HepG2 (cell line): ENCODE data around the gene ZNF575. TPM values are rescaled to one million over a fixed set of nuclear protein-coding genes. Genes with fewer than 3 reads are reported as not detected.

Experiments used
- FOSL1 ChIP-seq: sonication (generic); formaldehyde crosslinking; IDR thresholded peaks from 2 replicates; pipeline ENCODE4 v1.9.0; 2021; ENCODE audit warnings: missing genetic modification reagents, borderline replicate concordance
- HNRNPUL1 ChIP-seq: fragments of 200-400 bp; formaldehyde crosslinking; IDR thresholded peaks from 2 replicates; pipeline ENCODE4 v1.6.1; 2017; ENCODE audit warnings: low read depth, mild to moderate bottlenecking, low read length, moderate library complexity
- KLF13 ChIP-seq: sonication (generic); formaldehyde crosslinking; IDR thresholded peaks from 2 replicates; pipeline ENCODE4 v1.4.0; 2020; ENCODE audit warnings: mild to moderate bottlenecking, missing genetic modification reagents
- NR1H2 ChIP-seq: sonication (generic); formaldehyde crosslinking; IDR thresholded peaks from 2 replicates; pipeline ENCODE4 v1.8.1; 2022; ENCODE audit warnings: low read depth, missing genetic modification reagents, borderline replicate concordance
- RORA ChIP-seq: sonication (generic); formaldehyde crosslinking; IDR thresholded peaks from 2 replicates; pipeline ENCODE4 v1.5.0; 2020; ENCODE audit warnings: mild to moderate bottlenecking, missing genetic modification reagents, moderate library complexity
- TCF7L2 ChIP-seq: IDR thresholded peaks from 2 replicates; pipeline ENCODE4 v1.6.1; 2011; ENCODE audit warnings: mild to moderate bottlenecking, low read depth, low read length, moderate library complexity
- YY1 ChIP-seq: IDR thresholded peaks from 2 replicates; pipeline ENCODE4 v1.6.1; 2011; ENCODE audit warnings: low read length, low read depth, moderate library complexity, mild to moderate bottlenecking; ENCODE audit not compliant: insufficient read depth, insufficient replicate concordance
- ZMYM2 ChIP-seq: sonication (generic); formaldehyde crosslinking; IDR thresholded peaks from 2 replicates; pipeline ENCODE4 v1.8.0; 2022; ENCODE audit warnings: mild to moderate bottlenecking, missing genetic modification reagents
- ZNF10 ChIP-seq: sonication (generic); formaldehyde crosslinking; IDR thresholded peaks from 2 replicates; pipeline ENCODE4 v1.4.0; 2020; ENCODE audit warnings: mild to moderate bottlenecking, low read depth, missing genetic modification reagents, borderline replicate concordance
- ZNF207 ChIP-seq: fragments of 450-650 bp; IDR thresholded peaks from 2 replicates; pipeline ENCODE4 v1.6.1; 2016; ENCODE audit warnings: antibody characterized with exemption, borderline replicate concordance
- ZNF550 ChIP-seq: sonication (generic); formaldehyde crosslinking; IDR thresholded peaks from 2 replicates; pipeline ENCODE4 v1.4.0; 2020; ENCODE audit warnings: mild to moderate bottlenecking, missing genetic modification reagents, borderline replicate concordance
- ZNF572 ChIP-seq: sonication (generic); formaldehyde crosslinking; IDR thresholded peaks from 2 replicates; pipeline ENCODE4 v1.5.1; 2020; ENCODE audit warnings: mild to moderate bottlenecking, missing genetic modification reagents
- ZNF674 ChIP-seq: sonication (generic); formaldehyde crosslinking; IDR thresholded peaks from 2 replicates; pipeline ENCODE4 v1.5.0; 2020; ENCODE audit warnings: low read depth, mild to moderate bottlenecking, missing genetic modification reagents
- ZNF703 ChIP-seq: sonication (generic); formaldehyde crosslinking; IDR thresholded peaks from 2 replicates; pipeline ENCODE4 v1.5.1; 2020; ENCODE audit warnings: missing genetic modification reagents, mild to moderate bottlenecking, moderate library complexity, borderline replicate concordance
- ZNF792 ChIP-seq: IDR thresholded peaks from 2 replicates; pipeline ENCODE4 v1.6.1; 2016
- polyA plus RNA-seq, 8 experiments: library from polyadenylated mRNA; depleted of rRNA in 3 of 8; stranded (reverse) in 7 of 8; unstranded in 1 of 8; fragments of >200 nt; fragmentation: Illumina TruSeq in 4 of 8; extraction: Trizol in 4 of 8; gene quantifications; 2 replicates each; pipeline versions ENCODE4 v1.2.1 to v1.2.3, GENCODE V29; 2011 to 2016; ENCODE audit warnings: low read depth in 4 of 8, missing spikeins in 1 of 8, mixed read lengths in 1 of 8; ENCODE audit not compliant: insufficient read depth in 1 of 8
- total RNA-seq, 5 experiments: library from RNA; depleted of rRNA; stranded (reverse); fragments of >200 nt; fragmentation: Illumina TruSeq; extraction: Trizol; gene quantifications; 2 replicates each; pipeline ENCODE4 v1.2.3, GENCODE V29; 2016; ENCODE audit warnings: low read depth in 1 of 5
- TF ChIP-seq, protein P1 (sequence below): sonication (generic); formaldehyde crosslinking; IDR thresholded peaks from 2 replicates; pipeline ENCODE4 v1.8.0; 2022; ENCODE audit warnings: missing genetic modification reagents, mild to moderate bottlenecking, borderline replicate concordance
- TF ChIP-seq, protein P2 (sequence below): IDR thresholded peaks from 2 replicates; pipeline ENCODE4 v1.6.1; 2016; ENCODE audit warnings: low read depth, missing genetic modification reagents, missing compliant biosample characterization
- TF ChIP-seq, protein P3 (sequence below): sonication (generic); formaldehyde crosslinking; IDR thresholded peaks from 2 replicates; pipeline ENCODE4 v1.4.0; 2020; ENCODE audit warnings: missing genetic modification reagents
- TF ChIP-seq, protein P4 (sequence below): sonication (generic); formaldehyde crosslinking; IDR thresholded peaks from 2 replicates; pipeline ENCODE4 v1.5.0; 2020; ENCODE audit warnings: mild to moderate bottlenecking, low read depth, missing genetic modification reagents, borderline replicate concordance

The ZNF575 gene
- total and polyA plus RNA-seq, 2 of the 13 experiments (the other 11 are each of a cell fraction or from before 2014, with no cell fraction given) = 0.17 to 0.27 TPM

DNA sequence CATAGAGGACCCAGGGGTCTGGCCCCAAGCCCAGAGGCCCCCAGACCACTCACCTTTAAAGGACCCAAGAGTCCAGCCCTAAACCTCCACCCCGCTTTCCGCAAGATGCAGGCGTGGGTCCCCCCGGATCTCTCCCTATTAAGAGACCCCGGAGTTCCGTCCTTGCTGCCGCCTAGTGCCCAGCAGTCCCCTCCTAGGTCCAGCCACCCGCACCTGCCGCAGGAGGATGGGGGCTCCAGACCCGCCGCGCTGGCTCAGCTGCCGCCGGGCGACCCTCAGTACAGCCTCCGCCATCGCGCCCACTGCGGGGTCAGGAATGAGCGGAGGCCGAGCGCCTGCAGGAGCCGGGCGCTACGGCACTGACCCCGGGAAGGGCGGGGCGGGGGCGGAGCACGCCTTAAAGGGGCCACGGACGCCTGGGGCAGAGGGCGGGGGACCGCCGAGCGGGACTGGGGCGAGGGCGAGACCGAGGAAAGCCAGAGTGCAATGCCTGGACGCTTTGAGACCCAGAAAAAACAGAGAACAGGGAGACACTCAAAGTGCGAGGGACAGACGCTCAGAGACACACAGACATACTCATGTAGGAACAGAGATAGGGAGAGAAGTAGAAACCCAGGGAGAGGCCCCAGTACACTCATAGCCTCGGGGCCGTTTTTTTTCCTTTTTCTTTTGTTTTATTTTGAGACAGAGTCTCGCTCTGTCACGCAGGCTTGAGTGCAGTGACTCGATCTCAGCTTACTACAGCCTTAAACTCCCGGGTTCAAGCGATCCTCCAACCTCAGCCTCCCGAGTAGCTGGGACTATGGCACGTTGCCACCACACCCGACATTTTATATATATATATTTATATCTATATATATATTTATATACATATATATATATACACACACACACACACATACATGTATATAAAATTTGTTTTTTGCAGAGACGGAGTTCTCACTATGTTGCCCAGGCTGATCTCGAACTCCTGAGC, 5.8 kb upstream of the ZNF575 start, which contains the start of gene ETHE1 (continued):
- TF ChIP-seq ZNF674 (CRISPR knock-in tag) (no peak), NR1H2 (CRISPR knock-in tag) (no peak), YY1 (peak; percentile 78), ZNF792 (peak; percentile 77), ZNF572 (CRISPR knock-in tag) (0 out of 2 replicates have a peak, but pooled peaks have one; percentile 44), TCF7L2 (no peak), ZNF10 (CRISPR knock-in tag) (no peak), HNRNPUL1 (no peak), ZNF703 (CRISPR knock-in tag) (no peak), ZNF550 (CRISPR knock-in tag) (peak; percentile 77; the same call in 1 of the 2 replicates), ZNF207 (no peak), RORA (CRISPR knock-in tag) (no peak), ZMYM2 (CRISPR knock-in tag) (no peak), KLF13 (no peak), FOSL1 (CRISPR knock-in tag) (no peak)
- TF ChIP-seq, protein P1, sequence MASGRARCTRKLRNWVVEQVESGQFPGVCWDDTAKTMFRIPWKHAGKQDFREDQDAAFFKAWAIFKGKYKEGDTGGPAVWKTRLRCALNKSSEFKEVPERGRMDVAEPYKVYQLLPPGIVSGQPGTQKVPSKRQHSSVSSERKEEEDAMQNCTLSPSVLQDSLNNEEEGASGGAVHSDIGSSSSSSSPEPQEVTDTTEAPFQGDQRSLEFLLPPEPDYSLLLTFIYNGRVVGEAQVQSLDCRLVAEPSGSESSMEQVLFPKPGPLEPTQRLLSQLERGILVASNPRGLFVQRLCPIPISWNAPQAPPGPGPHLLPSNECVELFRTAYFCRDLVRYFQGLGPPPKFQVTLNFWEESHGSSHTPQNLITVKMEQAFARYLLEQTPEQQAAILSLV (CRISPR knock-in tag) = no peak; the same call in 1 of the 2 replicates
- TF ChIP-seq, protein P2, sequence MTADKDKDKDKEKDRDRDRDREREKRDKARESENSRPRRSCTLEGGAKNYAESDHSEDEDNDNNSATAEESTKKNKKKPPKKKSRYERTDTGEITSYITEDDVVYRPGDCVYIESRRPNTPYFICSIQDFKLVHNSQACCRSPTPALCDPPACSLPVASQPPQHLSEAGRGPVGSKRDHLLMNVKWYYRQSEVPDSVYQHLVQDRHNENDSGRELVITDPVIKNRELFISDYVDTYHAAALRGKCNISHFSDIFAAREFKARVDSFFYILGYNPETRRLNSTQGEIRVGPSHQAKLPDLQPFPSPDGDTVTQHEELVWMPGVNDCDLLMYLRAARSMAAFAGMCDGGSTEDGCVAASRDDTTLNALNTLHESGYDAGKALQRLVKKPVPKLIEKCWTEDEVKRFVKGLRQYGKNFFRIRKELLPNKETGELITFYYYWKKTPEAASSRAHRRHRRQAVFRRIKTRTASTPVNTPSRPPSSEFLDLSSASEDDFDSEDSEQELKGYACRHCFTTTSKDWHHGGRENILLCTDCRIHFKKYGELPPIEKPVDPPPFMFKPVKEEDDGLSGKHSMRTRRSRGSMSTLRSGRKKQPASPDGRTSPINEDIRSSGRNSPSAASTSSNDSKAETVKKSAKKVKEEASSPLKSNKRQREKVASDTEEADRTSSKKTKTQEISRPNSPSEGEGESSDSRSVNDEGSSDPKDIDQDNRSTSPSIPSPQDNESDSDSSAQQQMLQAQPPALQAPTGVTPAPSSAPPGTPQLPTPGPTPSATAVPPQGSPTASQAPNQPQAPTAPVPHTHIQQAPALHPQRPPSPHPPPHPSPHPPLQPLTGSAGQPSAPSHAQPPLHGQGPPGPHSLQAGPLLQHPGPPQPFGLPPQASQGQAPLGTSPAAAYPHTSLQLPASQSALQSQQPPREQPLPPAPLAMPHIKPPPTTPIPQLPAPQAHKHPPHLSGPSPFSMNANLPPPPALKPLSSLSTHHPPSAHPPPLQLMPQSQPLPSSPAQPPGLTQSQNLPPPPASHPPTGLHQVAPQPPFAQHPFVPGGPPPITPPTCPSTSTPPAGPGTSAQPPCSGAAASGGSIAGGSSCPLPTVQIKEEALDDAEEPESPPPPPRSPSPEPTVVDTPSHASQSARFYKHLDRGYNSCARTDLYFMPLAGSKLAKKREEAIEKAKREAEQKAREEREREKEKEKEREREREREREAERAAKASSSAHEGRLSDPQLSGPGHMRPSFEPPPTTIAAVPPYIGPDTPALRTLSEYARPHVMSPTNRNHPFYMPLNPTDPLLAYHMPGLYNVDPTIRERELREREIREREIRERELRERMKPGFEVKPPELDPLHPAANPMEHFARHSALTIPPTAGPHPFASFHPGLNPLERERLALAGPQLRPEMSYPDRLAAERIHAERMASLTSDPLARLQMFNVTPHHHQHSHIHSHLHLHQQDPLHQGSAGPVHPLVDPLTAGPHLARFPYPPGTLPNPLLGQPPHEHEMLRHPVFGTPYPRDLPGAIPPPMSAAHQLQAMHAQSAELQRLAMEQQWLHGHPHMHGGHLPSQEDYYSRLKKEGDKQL = no peak
- TF ChIP-seq, protein P3, sequence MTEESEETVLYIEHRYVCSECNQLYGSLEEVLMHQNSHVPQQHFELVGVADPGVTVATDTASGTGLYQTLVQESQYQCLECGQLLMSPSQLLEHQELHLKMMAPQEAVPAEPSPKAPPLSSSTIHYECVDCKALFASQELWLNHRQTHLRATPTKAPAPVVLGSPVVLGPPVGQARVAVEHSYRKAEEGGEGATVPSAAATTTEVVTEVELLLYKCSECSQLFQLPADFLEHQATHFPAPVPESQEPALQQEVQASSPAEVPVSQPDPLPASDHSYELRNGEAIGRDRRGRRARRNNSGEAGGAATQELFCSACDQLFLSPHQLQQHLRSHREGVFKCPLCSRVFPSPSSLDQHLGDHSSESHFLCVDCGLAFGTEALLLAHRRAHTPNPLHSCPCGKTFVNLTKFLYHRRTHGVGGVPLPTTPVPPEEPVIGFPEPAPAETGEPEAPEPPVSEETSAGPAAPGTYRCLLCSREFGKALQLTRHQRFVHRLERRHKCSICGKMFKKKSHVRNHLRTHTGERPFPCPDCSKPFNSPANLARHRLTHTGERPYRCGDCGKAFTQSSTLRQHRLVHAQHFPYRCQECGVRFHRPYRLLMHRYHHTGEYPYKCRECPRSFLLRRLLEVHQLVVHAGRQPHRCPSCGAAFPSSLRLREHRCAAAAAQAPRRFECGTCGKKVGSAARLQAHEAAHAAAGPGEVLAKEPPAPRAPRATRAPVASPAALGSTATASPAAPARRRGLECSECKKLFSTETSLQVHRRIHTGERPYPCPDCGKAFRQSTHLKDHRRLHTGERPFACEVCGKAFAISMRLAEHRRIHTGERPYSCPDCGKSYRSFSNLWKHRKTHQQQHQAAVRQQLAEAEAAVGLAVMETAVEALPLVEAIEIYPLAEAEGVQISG (CRISPR knock-in tag) = peak; percentile 29; the same call in 1 of the 2 replicates
- TF ChIP-seq, protein P4, sequence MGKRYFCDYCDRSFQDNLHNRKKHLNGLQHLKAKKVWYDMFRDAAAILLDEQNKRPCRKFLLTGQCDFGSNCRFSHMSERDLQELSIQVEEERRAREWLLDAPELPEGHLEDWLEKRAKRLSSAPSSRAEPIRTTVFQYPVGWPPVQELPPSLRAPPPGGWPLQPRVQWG (CRISPR knock-in tag) = no peak
